ENCODE measurements around the gene CAMK2A.

CAMK2A gene

GRCh38 chr5:150173161-150173560 is 116.4 kb downstream of the CAMK2A start:
- TF ChIP-seq CTCF (conservative IDR thresholded peaks at IDR 0.05; ENCODE audit: low read depth, low read length), result no peak
- DNase-seq (ENCODE audit: low read depth), result no peak
- H3K4me3 ChIP-seq (ENCODE audit: low read depth, low read length), result no peak overlapping the region

- H3K4me3 ChIP-seq (ENCODE audit: low read depth, low read length), result no peak overlapping the region
- no peak for DNase-seq (ENCODE audit: low read depth)
- TF ChIP-seq CTCF (conservative IDR thresholded peaks at IDR 0.05; ENCODE audit: low read depth, low read length), result no peak
Measured at GRCh38 chr5:150172556-150172955, 117.0 kb downstream of the CAMK2A start.

GRCh38 chr5:150172145-150172544 is 117.4 kb downstream of the CAMK2A start:
- H3K4me3 ChIP-seq (ENCODE audit: low read depth, low read length), result no peak overlapping the region
- no peak for TF ChIP-seq CTCF (conservative IDR thresholded peaks at IDR 0.05; ENCODE audit: low read depth, low read length)
- DNase-seq (ENCODE audit: low read depth), result peak; percentile 69

Measured in choroid plexus epithelial cell (primary cell).